Heart left ventricle (tissue), 16 donors: ENCODE data around the gene MRPL14. TPM values are rescaled to one million over a fixed set of nuclear protein-coding genes. Genes with fewer than 3 reads are reported as not detected.

ENCODE experiments used
- ATAC-seq, 4 donors: fragments of 200-7000 bp; cut with Tn5 transposase; one replicate each; pipeline ENCODE4 v1.9.1; 2020 to 2022; ENCODE audit warnings: moderate library complexity in 4 of 4, mild to moderate bottlenecking in 3 of 4, moderate number of reproducible peaks in 1 of 4
- DNase-seq, 5 donors: peaks; one replicate each; pipeline ENCODE4 v3.0.0-alpha.2; 2020
- H3K27ac ChIP-seq, 12 donors: fragments of 200-600 bp; sonication (generic) in 4 of 12; one replicate each; pipeline versions ENCODE4 v1.5.0 to v1.8.0; 2016 to 2022; ENCODE audit warnings: mild to moderate bottlenecking in 2 of 12
- H3K27me3 ChIP-seq, 9 donors: fragments of 200-600 bp; sonication (generic) in 2 of 9; one replicate each; pipeline versions ENCODE4 v1.5.1 to v1.8.0; 2016 to 2022; ENCODE audit warnings: mild to moderate bottlenecking in 3 of 9
- H3K36me3 ChIP-seq, 9 donors: fragments of 200-600 bp; sonication (generic) in 2 of 9; one replicate each; pipeline versions ENCODE4 v1.5.0 to v1.8.0; 2018 to 2022; ENCODE audit warnings: mild to moderate bottlenecking in 2 of 9
- H3K4me1 ChIP-seq, 12 donors: fragments of 200-600 bp; sonication (generic) in 4 of 12; one replicate each; pipeline versions ENCODE4 v1.5.0 to v1.8.0; 2016 to 2022; ENCODE audit warnings: mild to moderate bottlenecking in 3 of 12
- H3K4me3 ChIP-seq, 12 donors: fragments of 200-600 bp; sonication (generic) in 4 of 12; one replicate each; pipeline versions ENCODE4 v1.5.0 to v1.8.0; 2017 to 2022; ENCODE audit warnings: mild to moderate bottlenecking in 9 of 12, moderate library complexity in 4 of 12
- H3K9me3 ChIP-seq, 12 donors: fragments of 200-600 bp; sonication (generic) in 4 of 12; one replicate each; pipeline versions ENCODE4 v1.5.0 to v1.8.0; 2016 to 2022; ENCODE audit warnings: mild to moderate bottlenecking in 1 of 12
- POLR2A ChIP-seq, 2 donors: fragments of 450-650 bp; IDR thresholded peaks; one replicate each; pipeline ENCODE4 v1.6.1; 2017; ENCODE audit warnings: antibody characterized with exemption in 2 of 2, mild to moderate bottlenecking in 2 of 2, moderate library complexity in 2 of 2
- WGBS, 4 donors: extraction: QIAGEN DNeasy Blood & Tissue Kit in 2 of 4; methylation state at CpG; one replicate each; pipeline versions ENCODE4 v1.1.5 to v1.1.7; 2013 to 2018; 5-methylcytosine and 5-hydroxymethylcytosine counted together
- intact Hi-C, 10 donors: fragments of 100-400 bp; cut with DNase I; formaldehyde crosslinking; loops; one replicate each; pipeline versions ENCODE4 v1.11.1 to v1.14.2; 2022
- polyA plus RNA-seq, 2 donors: library from polyadenylated mRNA; stranded (reverse); fragments of 200-250 nt; gene quantifications; one replicate each; pipeline ENCODE4 v1.2.3, GENCODE V29; 2013
- total RNA-seq, 9 donors: library from RNA; depleted of rRNA in 2 of 9; stranded (reverse); fragments of >200 nt in 2 of 9; fragmentation: NEBNext Ultra II Directional in 3 of 9; extraction: Animal tissue kit (Norgen Biotek cat#: 25700) in 3 of 9; gene quantifications; one replicate each; pipeline versions ENCODE4 v1.1.0 to v1.2.4, GENCODE V29; 2016 to 2023
- TF ChIP-seq, protein P1 (sequence below), 12 donors: fragments of 200-600 bp; sonication (generic) in 4 of 12; IDR thresholded peaks; one replicate each; pipeline versions ENCODE4 v1.5.0 to v1.8.0; 2018 to 2022; ENCODE audit warnings: antibody characterized with exemption in 12 of 12, mild to moderate bottlenecking in 5 of 12
- donor health status: ischemic (EF 13 %, LVEDD 7.1; RV severe dilation, severe dysfunction).
- donor health status: healthy with polysubstance abuse.
- donor health status: DM: no; HTN: yes; CAD: no.
- donor health status: DM: no; HTN: no; CAD: no.
- donor health status: ischemic (EF 25% LVEDD 6.9; RV normal size, moderate dysfunction).
- donor health status: ischemic (EF 25% LVEDD 5.7; RV mildly dilated, moderate dysfunction).
- donor health status: healthy.
- donor health status: DM: yes; HTN: yes; CAD: no.
- donor health status: ischemic (EF 35%, LVEDD 5.7; RV mildly dilated, moderate dysfunction).
- donor health status: nonischemic (EF 11% LVEDD 7.7; RV severe dilation, severe dysfunction).
- donor health status: DM: yes; HTN: yes; CAD: no.
- donor health status: PGD.
- donor health status: ischemic (EF 29% LVEDD 5.4; RV normal size, mild dysfunction).
- donor health status: nonischemic (EF 23%, LVEDD 6.1; RV moderate dilation, normal function).

The MRPL14 gene
- total and polyA plus RNA-seq, 11 donors, result 35.3 to 72.9 (median 44.1) TPM

DNA sequence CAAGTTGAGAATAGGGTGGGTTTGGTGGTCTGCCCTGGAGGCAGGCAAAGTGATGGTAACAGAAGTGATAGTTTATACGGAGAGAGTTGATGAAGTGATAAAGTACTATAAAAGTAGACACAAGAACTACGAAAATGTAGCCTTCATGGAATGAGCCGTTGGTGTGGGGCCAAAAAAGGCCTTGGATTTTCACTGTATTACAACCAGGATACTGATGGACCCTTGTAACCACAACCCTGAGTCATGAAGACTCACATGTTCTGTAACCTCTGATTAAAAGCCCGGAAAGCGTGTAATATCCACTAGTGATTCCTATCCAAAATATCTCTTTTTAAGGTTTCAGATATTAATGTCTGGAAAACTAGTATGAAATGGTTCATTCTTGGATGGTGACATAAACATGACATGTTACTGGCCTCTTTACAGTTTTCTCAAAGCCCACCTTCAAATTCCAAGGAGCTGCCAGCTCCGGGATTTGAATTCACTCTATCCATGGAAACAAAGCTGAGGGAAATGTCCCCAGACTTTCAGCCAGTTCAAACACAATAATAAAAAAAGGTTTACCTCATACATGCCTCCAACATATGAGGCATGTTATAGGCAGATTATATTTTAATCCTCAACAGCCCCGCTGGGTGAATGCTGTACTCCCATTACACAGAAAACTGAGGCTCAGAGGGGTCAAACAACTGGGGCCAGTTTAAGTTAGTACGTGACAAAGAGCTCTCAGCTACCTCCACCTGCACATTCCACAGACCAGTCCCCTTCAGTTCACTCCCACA, 55.4 kb downstream of the MRPL14 start:
- TF ChIP-seq POLR2A (IDR thresholded peaks at IDR 0.05), result no peak
- TF ChIP-seq, protein P1, sequence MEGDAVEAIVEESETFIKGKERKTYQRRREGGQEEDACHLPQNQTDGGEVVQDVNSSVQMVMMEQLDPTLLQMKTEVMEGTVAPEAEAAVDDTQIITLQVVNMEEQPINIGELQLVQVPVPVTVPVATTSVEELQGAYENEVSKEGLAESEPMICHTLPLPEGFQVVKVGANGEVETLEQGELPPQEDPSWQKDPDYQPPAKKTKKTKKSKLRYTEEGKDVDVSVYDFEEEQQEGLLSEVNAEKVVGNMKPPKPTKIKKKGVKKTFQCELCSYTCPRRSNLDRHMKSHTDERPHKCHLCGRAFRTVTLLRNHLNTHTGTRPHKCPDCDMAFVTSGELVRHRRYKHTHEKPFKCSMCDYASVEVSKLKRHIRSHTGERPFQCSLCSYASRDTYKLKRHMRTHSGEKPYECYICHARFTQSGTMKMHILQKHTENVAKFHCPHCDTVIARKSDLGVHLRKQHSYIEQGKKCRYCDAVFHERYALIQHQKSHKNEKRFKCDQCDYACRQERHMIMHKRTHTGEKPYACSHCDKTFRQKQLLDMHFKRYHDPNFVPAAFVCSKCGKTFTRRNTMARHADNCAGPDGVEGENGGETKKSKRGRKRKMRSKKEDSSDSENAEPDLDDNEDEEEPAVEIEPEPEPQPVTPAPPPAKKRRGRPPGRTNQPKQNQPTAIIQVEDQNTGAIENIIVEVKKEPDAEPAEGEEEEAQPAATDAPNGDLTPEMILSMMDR (IDR thresholded peaks at IDR 0.05), result no peak
- peaks cover 0 to 9% (median 0%) of the 10 kb centered on the region in 9 donors for H3K27me3 ChIP-seq
- peak in 1 of 5 donors; percentile 48 for DNase-seq
- no peaks in the 10 kb centered on the region for H3K9me3 ChIP-seq
- intact Hi-C loops, result loop anchor here in 9 of 10 donors (2.0 to 10.0 kb wide), 9 partner anchors 60 to 467 kb away; no protein-coding TSS in a partner anchor
- ATAC-seq, result peak in 1 of 4 donors; percentile 17
- H3K27ac ChIP-seq, result peak overlapping the region in 8 of 12 donors; percentile 8 to 91 (median 86)
- no peaks in the 10 kb centered on the region for H3K36me3 ChIP-seq
- 83 to 87% (median 85%) methylated on average over 8 of the region's 8 CpGs for WGBS, 4 donors
- no peak overlapping the region for H3K4me3 ChIP-seq
- H3K4me1 ChIP-seq, result peaks cover 11 to 50% (median 37%) of the 10 kb centered on the region in 12 donors

DNA sequence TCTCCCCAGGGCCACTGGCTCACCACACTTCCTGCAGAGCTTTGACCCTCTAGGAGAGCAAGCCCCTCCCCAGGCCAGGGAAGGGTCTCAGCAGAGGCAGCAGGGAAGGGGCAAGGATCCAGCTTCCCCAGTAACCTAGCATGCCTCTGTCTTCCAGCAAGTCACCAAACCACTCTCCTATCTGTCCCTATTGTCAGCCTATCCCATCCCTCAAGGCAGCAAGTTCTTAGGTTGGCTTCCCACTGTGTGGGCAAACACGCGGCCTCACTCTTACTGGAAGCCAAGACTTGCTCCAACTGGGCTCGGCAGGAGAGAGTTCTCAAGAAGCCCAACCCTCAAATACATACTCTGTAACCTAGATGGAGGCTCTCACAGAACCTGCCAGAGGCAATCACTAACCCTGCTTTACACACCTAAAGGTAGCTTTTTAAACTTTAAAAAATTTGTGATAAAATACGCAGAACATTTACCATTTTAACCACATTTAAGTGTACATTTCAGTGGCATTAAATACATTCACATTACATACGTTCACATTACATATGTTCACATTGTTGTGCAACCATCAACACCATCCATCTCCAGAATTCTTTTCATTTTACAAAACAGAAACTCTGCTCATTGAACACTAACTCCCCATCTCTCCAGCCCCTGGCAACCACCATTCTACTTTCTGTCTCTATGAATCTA, 58.5 kb downstream of the MRPL14 start:
- intact Hi-C loops, result loop anchor here in 1 of 10 donors (10.0 kb wide), 1 partner anchor 214 kb away; no protein-coding TSS in a partner anchor
- no peak overlapping the region for H3K27ac ChIP-seq
- H3K27me3 ChIP-seq, result no peaks in the 10 kb centered on the region
- H3K36me3 ChIP-seq, result no peaks in the 10 kb centered on the region
- ATAC-seq (no peak), DNase-seq (peak in 1 of 5 donors; percentile 19)
- H3K4me3 ChIP-seq, result no peak overlapping the region
- no peak for TF ChIP-seq POLR2A (IDR thresholded peaks at IDR 0.05)
- TF ChIP-seq, protein P1 (IDR thresholded peaks at IDR 0.05), result no peak
- H3K4me1 ChIP-seq, result peaks cover 2 to 51% (median 25%) of the 10 kb centered on the region in 12 donors
- WGBS, 4 donors, result 88 to 91% (median 88%) methylated on average over 5 of the region's 5 CpGs
- H3K9me3 ChIP-seq, result no peaks in the 10 kb centered on the region

DNA sequence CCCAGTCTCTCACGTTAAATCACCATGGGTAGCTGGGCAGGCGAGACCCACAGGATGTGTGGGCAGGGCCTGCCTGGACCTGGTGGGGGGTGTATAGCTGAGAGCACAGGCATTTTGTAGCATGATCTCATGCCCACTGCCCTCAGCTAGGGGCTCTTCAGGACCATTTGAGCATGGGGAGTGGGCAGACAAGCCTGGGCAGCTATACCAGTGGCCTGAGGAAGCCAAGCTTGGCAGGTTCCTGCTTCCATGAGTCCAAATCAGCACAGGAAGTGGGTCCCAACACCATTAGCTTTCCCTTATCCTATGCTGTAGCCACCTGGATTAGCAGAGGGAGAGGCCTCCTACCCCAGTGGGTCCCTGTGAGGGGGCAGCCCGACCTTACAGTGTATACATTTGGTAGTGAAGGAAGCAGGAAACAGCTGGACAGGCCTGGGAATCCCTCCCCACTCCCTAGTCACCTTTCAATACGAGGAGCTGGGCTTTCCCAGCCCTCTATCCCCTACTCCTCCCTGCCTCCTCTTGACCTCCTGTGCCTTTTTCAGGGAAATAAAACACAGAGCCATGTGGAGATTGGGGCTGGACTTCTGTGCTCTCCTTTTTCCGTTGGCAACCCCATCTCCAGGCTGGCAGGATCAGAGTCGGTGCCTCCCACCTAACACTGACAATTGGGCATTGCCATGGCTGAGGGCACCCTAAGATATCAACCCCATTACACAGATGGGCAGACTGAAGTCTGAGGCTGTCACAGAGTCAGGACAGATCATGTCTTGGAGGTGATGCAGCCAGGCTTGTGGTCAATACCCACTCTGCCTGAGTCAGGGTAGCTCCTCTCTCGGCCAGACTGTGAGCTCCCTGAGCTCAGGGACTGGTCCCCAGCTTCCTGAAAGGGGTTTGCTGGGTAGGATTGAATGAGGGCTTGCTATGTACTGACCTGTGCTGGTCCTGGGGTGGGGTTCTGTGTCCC, 59.8 kb downstream of the MRPL14 start:
- TF ChIP-seq, protein P1 (IDR thresholded peaks at IDR 0.05), result no peak
- no peak for TF ChIP-seq POLR2A (IDR thresholded peaks at IDR 0.05)
- ATAC-seq (no peak), DNase-seq (peak in 1 of 5 donors; percentile 27)
- no peaks in the 10 kb centered on the region for H3K9me3 ChIP-seq
- WGBS, 4 donors, result 61 to 79% (median 75%) methylated on average over 7 of the region's 7 CpGs
- peaks cover 0 to 53% (median 26%) of the 10 kb centered on the region in 12 donors for H3K4me1 ChIP-seq
- no peak overlapping the region for H3K27ac ChIP-seq
- H3K36me3 ChIP-seq, result no peaks in the 10 kb centered on the region
- intact Hi-C loops, result loop anchor here in 1 of 10 donors (10.0 kb wide), 1 partner anchor 213 kb away; no protein-coding TSS in a partner anchor
- H3K4me3 ChIP-seq, result no peak overlapping the region
- H3K27me3 ChIP-seq, result no peaks in the 10 kb centered on the region
